Measurements from ENCODE around the gene ENTPD8.

- no peak for TF ChIP-seq CTCF (IDR thresholded peaks at IDR 0.05)
- no peak for TF ChIP-seq EZH2 (IDR thresholded peaks at IDR 0.05; ENCODE audit: borderline replicate concordance, insufficient read depth, low read depth, low read length, poor library complexity, severe bottlenecking)
Observed at GRCh38 chr9:137465000-137465719, 24.0 kb upstream of the ENTPD8 start.

All from B cell (primary cell).